GM23248 (cell line): ENCODE measurements around the gene TNFRSF8.

Experiments used
- EZH2 ChIP-seq: fragments of 200-600 bp; sonication (generic); IDR thresholded peaks from 2 replicates; pipeline ENCODE4 v1.6.1; 2018; ENCODE audit warnings: antibody characterized with exemption, mild to moderate bottlenecking; ENCODE audit not compliant: insufficient read depth, poor library complexity, severe bottlenecking
- EZH2phosphoT487 ChIP-seq: fragments of 200-600 bp; sonication (generic); IDR thresholded peaks from 2 replicates; pipeline ENCODE4 v1.6.1; 2018; ENCODE audit warnings: antibody characterized with exemption, moderate library complexity, mild to moderate bottlenecking, low read depth; ENCODE audit not compliant: insufficient read depth

- no peak for TF ChIP-seq EZH2
- no peak for TF ChIP-seq EZH2phosphoT487
Measured at GRCh38 chr1:12106153-12106552, 43.0 kb downstream of the TNFRSF8 start.
